ENCODE measurements around the gene NRXN3.

- TF ChIP-seq MAX (IDR thresholded peaks at IDR 0.05) (no peak), REST (IDR thresholded peaks at IDR 0.05) (no peak), CTCF (IDR thresholded peaks at IDR 0.05; ENCODE audit: low read depth, low read length, missing input control) (no peak), RAD21 (IDR thresholded peaks at IDR 0.05) (no peak), NR2F2 (IDR thresholded peaks at IDR 0.05) (no peak), TAF1 (conservative IDR thresholded peaks at IDR 0.05) (no peak)
Measured at GRCh38 chr14:79199217-79199616, 1029.0 kb downstream of the NRXN3 start.
